Measurements from ENCODE around the gene IFIT1B. TPM values are rescaled to one million over a fixed set of nuclear protein-coding genes. Genes with fewer than 3 reads are reported as not detected.
"Not testable (repeated sequence)": the region's sequence is repeated elsewhere in the genome, so short reads cannot be mapped to it uniquely, and the experiment has no call there.

The IFIT1B gene
- total and polyA plus RNA-seq, 8 donors = 0.05 TPM; not detected in 7

- Histone ChIP-seq H3K9me3 (no peaks in the 10 kb centered on the region), H3K4me3 (no peak overlapping the region), H3K36me3 (no peaks in the 10 kb centered on the region), H3K4me1 (no peaks in the 10 kb centered on the region), H3K27me3 (no peaks in the 10 kb centered on the region), H3K27ac (peak overlapping the region in 2 of 4 donors; percentile 31 to 42)
- WGBS, 2 donors = 78 to 81% methylated on average over 11 of the region's 11 CpGs
- FAIRE-seq = no peak
- ATAC-seq = peak in 3 of 4 donors; percentile 80 to 98 (median 80)
- TF ChIP-seq CTCF (IDR thresholded peaks at IDR 0.05) = no peak
- DNase-seq = peak in 2 of 6 donors; percentile 23 to 43
- intact Hi-C loops (cut with DNase I) = no loop called here
Observed at GRCh38 chr10:89404104-89405047, 26.5 kb downstream of the IFIT1B start.

- H3K36me3 ChIP-seq; H3K27me3 ChIP-seq; H3K4me3 ChIP-seq; H3K27ac ChIP-seq; FAIRE-seq; DNase-seq; H3K9me3 ChIP-seq; ATAC-seq; H3K4me1 ChIP-seq; intact Hi-C loops (cut with DNase I): not testable (repeated sequence)
- 97 to 99% methylated on average over 9 of the region's 9 CpGs for WGBS, 2 donors
Observed at GRCh38 chr10:89406178-89406577, 28.3 kb downstream of the IFIT1B start.

- H3K4me3 ChIP-seq; H3K36me3 ChIP-seq; H3K4me1 ChIP-seq; H3K27ac ChIP-seq; H3K9me3 ChIP-seq; DNase-seq; intact Hi-C loops (cut with DNase I); ATAC-seq; FAIRE-seq; H3K27me3 ChIP-seq: not testable (repeated sequence)
- WGBS, 2 donors = 96 to 100% methylated on average over 3 of the region's 3 CpGs
Observed at GRCh38 chr10:89407792-89408191, 29.9 kb downstream of the IFIT1B start.

GRCh38 chr10:89409282-89409681 lies 31.4 kb downstream of the IFIT1B start:
- H3K36me3 ChIP-seq; FAIRE-seq; H3K9me3 ChIP-seq; H3K4me3 ChIP-seq; H3K27ac ChIP-seq; H3K27me3 ChIP-seq; H3K4me1 ChIP-seq; intact Hi-C loops (cut with DNase I); DNase-seq; ATAC-seq: not testable (repeated sequence)
- 79 to 83% methylated on average over 5 of the region's 5 CpGs for WGBS, 2 donors

GRCh38 chr10:89410551-89410950 lies 32.7 kb downstream of the IFIT1B start:
- 96% methylated on average over 5 of the region's 5 CpGs for WGBS, 2 donors
- H3K9me3 ChIP-seq; FAIRE-seq; H3K4me1 ChIP-seq; ATAC-seq; H3K27me3 ChIP-seq; DNase-seq; H3K4me3 ChIP-seq; H3K36me3 ChIP-seq; H3K27ac ChIP-seq; intact Hi-C loops (cut with DNase I): not testable (repeated sequence)

GRCh38 chr10:89411135-89411534 lies 33.3 kb downstream of the IFIT1B start:
- WGBS, 2 donors = 73 to 79% methylated on average over 2 of the region's 2 CpGs
- intact Hi-C loops (cut with DNase I); DNase-seq; H3K9me3 ChIP-seq; FAIRE-seq; H3K4me3 ChIP-seq; H3K27ac ChIP-seq; H3K4me1 ChIP-seq; H3K36me3 ChIP-seq; H3K27me3 ChIP-seq; ATAC-seq: not testable (repeated sequence)

GRCh38 chr10:89412276-89412675 lies 34.4 kb downstream of the IFIT1B start:
- H3K9me3 ChIP-seq; H3K27me3 ChIP-seq; H3K27ac ChIP-seq; H3K4me1 ChIP-seq; H3K4me3 ChIP-seq; ATAC-seq; intact Hi-C loops (cut with DNase I); DNase-seq; H3K36me3 ChIP-seq; FAIRE-seq: not testable (repeated sequence)
- WGBS, 2 donors = 92 to 99% methylated on average over 10 of the region's 10 CpGs

Measured in pancreas (tissue), 10 donors.